NK-92 treated with Interleukin-12 subunit alpha and Interleukin-12 subunit beta, amount 100 ng/mL, for 24 hours (cell line): ENCODE measurements around the gene PLEKHG3.

Experiments
- DNase-seq: peaks from one replicate; lab custom pipeline; 2025; lab: John Stamatoyannopoulos, UW

The PLEKHG3 gene

DNA sequence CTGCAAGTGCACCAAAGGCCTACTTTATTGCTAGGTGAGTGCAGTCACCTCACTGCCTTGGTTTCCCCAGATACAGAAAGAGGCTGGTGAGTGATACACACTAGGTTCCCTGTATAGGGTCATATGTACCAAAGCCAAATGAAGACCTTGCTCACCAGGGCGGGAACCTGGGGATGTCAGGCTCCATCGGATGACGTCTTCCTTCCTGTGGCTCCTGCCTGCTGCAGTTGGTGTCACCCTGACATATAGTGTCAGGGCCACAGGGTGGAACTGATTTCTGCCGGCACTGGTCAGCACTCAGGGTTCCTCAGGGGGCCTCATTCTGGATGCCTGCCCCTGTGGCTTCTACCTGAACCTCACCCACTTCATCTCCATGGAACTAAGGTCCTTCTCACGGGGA lies 43.1 kb downstream of the PLEKHG3 start:
- no peak for DNase-seq

DNA sequence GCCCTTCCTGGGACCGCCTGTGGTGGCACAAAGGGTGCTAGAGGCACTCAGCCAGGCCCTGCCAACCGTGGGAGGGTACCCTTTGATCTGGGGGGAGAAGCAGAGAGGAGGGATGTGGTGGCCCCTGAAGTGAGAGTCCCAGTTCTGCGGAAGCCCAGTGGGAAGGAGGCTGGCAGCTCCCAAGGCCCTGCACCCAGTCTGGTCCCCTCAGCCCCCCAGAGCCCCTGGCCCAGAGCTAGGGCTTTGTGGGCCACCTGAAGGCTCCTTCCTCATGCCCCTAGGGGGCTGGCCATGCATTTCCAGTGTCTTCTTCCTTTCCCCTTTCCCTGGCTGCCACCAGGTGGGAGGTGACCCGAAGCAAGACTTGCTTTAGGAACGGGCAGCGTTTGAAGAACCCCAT lies 44.3 kb downstream of the PLEKHG3 start:
- DNase-seq: no peak

DNA sequence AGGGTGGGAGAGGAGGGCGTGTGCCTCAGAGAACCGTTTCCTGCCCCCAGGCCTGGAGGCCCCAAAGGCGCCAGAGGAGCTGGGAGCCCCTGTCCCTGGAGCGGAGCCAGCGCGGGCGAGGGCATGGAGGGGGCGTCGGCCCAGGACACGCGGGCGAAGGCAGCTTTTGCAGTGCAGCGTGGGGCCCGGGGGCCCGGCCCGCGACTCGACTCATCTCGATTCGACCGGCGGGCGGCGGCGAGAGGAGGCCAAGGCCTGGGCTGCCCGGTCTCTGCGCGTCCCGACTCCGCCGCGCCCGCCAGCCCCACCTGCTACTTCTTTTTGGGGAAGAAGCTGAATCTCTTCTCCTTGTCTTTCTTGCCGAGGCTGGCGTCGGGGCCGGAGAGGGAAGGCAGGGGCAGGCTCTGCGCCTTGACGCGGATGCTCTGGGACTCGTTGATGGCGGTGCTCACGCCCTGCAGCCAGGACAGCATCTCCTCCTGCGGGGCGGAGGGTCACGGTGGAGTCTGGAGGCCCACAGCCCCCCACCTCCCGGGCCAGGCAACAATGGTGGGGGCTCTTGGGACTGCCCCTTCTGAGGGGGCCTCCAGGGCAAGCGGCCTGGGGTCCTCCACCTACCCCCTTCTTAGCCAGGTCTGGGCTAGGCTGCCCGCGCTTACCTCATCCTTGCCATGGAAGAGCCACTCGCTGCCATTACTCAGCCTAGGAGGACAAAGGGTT lies 44.9 kb downstream of the PLEKHG3 start:
- no peak for DNase-seq

DNA sequence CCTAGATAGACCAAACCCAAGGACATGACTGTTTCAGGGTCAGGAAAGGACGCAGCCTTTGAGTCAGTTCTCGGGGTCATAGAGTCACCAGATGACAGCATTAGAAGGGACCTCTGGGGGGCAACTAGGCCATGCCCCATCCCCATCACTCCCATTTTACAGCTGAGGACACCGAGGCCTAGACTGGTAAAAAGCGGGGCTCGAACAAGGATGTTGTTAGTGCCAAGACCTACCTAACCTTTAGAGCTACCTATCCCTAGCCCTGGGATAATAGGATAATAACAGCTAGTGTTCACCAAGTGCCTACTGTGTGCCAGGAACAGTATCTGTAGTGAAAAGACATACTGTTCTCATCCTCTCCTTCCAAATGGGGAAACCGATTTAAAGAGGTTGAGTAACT lies 48.7 kb downstream of the PLEKHG3 start:
- no peak for DNase-seq

DNA sequence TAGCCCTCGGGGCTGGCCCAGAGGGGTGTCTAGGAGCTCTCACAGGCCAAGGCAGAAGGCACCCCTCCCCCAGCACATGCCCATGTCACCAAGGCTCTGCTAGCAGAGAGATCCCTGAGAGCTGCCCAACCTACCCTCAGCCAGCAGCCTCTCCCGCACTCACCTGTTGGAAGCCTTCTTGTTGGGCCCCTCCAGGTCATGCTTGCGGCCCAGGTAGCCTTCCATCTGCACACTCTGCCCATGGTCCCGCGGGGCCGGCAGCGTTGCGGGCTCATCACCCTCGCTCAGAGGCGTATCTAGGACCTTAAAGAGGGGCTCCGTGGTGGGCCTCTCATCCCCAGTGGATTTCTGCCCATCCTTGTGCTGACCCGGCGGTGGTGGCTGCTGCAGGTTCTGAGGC lies 49.1 kb downstream of the PLEKHG3 start:
- no peak for DNase-seq

DNA sequence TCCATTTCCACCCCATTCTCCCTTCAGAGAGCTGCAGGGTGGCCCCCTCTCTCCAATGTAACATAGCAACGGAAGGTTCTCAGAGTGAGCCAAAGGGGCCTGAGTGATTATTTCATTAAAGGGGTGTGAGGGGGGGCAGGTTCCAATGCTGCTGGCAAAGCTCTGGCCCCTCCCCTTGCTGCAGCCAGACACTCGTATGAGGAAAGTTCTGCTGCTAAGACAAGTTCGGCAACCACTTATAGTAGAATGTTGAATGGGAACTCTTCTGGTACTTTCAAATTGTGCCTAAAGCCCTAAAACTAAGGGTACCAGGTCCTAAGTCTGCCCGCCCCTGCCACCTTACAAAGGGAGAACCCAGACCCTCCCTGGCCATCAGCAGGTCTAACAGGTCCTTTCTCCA lies 49.8 kb downstream of the PLEKHG3 start:
- no peak for DNase-seq

DNA sequence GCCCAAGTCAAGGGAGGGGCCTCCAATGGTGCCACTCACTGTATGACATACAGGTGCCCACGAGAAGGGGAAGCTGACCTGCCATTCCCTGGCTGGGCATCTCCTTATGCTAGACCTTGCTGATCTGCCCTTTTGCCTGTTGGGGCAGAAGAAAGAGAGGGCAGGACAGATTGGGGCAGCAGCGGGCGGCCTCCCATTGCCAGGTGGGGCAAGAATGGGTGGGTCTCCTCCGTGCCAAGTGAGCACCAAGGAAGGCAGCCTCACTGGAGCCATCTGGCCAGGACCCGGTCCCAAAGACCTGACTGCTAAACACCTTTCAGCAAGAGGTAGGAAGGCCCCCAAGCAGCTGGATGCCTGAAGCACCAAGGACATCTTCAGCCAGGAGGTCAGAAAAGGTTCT lies 50.5 kb downstream of the PLEKHG3 start:
- DNase-seq: no peak

DNA sequence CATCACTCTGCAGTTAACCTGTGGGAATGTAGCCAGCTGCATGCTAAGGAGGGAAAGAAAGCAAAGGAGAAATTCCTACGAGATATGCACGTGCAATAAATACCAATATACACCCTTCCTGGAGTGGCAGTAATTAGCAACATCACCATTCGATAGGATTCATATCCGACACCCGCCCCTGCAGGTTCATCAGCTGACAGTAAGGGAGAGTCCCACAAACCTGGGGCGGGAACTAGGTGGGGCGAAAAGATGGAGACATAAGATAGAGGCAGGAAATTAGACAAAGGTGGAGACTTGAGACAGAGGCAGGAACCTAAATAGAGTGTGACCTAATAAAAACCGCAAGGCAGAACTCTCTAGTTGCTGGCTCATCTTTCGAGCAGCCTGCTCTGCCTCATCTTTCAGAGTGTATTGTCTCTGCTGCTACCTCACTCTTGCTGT lies 51.6 kb downstream of the PLEKHG3 start:
- no peak for DNase-seq

DNA sequence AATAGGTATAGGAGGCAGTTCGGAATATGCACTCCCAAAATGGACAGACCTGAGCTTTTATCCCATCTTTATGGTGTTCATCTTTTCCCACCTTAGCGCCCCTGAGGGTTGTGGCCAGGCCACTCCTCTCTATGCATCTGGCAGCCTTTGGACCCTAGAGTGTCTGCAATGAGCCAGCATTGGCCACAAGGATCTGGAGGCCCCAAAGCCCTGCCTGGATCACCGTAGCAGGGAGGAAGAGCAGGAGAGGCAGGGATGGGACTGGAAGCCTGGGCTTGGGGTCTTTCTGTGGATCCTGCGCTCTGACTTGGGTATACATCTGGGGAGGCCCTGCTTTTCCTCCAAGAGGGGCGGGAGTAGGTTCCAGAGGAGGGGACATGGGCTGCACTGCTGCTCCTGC lies 52.5 kb downstream of the PLEKHG3 start:
- DNase-seq: no peak

DNA sequence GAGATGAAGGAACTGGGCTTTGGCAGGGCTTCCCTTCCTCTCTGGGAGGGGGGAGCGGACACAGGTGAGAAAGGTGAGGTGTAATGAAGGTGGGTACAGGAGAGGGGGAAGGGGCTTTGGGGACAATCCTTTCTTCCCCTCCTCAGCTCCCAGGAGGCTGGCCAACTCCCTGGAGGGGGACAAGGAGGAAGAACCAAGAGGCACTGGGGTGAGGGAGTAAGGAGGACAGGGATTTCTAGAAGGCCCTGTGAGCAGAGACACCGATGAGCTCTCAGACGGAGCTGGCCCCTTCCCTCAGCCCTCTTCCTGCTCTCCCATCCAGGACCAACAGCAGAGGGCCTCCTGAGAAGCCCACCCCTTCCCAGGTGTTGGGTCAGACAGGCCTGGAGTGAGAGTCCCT lies 53.4 kb downstream of the PLEKHG3 start:
- no peak for DNase-seq

DNA sequence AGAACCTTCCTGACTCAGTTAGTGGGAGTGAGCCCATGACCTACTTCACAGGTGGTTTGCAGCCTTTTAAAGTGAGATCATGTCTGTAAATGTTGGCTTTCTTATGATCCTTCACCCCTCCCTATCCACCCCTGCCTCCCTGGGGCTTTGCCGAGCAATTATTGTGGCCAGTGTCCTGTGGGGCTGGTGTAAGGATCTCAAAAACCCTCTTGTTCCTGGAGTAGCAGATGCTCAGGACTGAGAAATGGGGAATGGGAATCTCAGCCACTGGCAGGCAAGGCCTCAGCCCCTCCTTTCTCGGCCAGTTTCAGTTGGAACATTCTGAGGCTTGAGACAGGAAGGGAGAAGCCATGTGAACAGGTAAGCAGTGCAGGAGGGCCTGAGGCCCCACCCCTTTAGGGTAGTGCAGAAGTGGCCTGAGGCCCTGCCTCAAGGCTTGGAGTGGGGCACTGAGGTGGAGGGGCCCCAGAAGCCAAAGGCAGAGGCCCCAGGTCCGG lies 53.8 kb downstream of the PLEKHG3 start:
- DNase-seq: no peak

DNA sequence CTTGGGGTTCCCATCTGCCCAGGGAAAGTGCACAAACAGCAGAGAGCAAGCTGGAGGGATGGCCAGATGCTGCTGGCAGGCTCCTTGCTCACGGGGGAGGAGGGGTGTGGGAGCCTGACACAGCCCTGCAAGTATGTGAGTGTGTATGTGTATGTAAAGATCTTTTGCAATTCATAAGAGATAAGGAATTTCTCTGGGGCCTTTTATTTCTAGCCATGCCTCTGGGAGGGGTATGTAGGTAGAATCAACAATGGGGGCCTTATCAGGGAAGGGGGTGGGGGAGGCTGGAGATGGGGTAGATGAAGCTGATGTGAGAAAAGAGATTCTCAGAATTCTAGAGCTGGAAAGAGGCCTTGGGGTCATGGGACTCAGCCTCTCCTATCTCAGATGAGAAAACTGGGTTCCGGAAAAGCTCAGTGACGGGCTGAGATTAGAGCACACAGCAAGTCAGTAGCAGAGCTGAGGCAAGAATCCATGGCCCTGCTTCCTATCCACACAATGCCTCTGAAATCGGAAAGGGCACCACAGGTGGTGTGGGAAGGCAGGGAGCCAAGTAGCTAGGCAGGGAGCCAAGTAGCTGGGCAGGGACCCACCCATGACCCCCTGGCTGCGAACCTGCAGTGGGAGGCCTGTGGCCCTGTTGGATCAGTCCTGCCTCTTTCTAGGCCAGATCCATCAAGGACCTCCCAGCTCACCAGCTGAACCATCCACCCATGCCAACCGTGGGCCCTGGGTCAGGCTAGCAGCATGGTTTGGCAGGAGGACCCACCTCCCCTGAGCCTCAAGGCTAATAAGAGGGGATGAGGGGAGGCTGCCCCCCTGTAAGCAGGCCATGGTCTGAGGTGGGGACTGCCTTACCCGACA lies 54.7 kb downstream of the PLEKHG3 start:
- no peak for DNase-seq

DNA sequence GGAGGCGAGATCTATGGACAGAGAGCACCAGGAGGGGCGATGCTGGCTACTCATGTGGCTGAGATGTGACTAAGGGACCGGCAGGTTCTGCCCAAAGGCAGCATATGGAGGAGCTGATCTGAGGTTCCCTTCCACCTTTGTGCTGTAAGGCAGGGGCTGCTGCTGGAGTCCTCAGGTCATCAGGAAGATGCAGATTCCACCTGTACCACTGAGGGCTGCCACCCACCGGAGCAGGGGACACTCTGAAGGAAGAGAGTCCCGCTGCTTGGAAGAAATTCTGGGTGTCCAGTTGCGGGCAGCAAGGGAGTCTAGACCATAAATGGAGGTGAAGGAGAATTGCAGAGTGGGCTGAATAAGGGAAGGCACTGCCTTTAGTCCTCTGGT lies 55.3 kb downstream of the PLEKHG3 start:
- DNase-seq: no peak

DNA sequence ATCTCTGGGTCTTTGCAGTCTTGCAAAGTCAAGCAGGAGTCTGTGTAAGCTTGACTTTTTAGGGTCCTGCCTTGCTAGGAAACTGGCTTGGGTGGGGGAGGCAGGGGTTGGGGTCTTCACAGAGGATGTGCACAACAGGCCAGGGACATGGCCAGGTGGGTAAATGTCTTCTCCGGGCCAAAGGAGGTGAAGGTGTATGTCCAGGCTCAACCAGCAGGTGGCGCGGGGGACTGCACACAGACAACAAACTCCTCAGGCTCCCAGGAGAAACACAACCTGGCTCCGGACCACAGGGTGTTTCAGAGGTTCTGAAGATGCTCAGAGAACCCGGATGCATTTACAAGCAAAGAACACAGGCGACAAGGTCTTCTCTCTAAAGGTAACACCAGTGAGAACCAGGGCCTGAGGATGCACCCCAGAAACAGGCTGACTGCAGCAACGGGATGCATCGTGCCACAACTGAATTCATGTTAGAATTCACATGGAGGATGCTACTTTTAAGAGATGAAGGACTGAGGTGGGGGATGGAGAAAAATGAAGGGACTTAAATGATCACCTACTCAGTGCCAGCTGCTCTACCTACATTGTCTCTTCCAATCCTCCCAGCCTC lies 56.0 kb downstream of the PLEKHG3 start:
- DNase-seq: peak; percentile 25

DNA sequence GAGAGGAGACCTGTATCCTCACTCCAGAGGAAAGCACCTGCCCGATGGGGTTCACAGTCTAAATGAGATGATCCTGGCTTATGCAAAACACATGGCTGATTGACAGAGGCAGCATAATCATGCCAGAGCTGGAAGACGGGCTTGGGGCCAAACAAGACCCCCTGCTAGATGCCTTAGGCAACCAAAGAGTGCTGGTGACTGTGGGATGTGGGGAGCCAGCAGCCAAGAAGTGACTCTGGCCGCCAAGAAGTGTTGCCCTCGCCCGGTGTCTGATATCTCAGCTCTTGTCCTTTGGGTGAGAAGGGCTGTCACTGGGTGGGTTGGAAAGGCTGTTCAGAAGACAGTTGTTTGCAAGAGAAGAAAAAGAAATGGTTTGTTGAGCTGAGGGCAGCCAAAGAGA lies 56.7 kb downstream of the PLEKHG3 start:
- no peak for DNase-seq

DNA sequence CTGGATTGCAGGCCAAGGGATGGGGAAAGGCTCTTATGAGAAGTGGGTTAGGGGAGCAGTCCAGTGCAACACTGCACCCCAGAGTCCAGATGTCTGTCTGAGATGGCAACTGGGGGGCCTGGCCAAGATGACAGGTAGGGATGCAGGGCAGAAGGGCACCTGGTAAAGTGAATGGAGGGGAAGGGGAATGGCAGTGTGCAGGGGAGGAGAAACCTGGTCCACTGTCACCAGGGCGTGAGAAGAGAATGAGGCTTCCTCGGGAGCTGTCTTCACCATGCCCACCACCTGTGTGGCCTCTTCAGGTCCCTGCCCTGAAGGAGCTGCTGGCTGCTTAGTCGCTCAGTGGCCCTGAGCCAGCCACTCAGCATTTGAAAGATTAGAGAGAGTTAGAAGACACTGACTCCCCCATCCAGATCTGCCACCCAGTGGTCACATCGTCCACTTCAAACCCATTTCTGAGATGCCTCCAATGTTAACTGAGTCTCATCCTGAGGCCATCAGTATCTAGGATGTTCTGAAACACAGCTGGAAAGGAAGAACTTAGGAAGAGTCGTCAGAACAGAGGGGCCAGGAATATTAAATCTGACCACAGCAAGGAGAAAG lies 57.3 kb downstream of the PLEKHG3 start:
- no peak for DNase-seq

DNA sequence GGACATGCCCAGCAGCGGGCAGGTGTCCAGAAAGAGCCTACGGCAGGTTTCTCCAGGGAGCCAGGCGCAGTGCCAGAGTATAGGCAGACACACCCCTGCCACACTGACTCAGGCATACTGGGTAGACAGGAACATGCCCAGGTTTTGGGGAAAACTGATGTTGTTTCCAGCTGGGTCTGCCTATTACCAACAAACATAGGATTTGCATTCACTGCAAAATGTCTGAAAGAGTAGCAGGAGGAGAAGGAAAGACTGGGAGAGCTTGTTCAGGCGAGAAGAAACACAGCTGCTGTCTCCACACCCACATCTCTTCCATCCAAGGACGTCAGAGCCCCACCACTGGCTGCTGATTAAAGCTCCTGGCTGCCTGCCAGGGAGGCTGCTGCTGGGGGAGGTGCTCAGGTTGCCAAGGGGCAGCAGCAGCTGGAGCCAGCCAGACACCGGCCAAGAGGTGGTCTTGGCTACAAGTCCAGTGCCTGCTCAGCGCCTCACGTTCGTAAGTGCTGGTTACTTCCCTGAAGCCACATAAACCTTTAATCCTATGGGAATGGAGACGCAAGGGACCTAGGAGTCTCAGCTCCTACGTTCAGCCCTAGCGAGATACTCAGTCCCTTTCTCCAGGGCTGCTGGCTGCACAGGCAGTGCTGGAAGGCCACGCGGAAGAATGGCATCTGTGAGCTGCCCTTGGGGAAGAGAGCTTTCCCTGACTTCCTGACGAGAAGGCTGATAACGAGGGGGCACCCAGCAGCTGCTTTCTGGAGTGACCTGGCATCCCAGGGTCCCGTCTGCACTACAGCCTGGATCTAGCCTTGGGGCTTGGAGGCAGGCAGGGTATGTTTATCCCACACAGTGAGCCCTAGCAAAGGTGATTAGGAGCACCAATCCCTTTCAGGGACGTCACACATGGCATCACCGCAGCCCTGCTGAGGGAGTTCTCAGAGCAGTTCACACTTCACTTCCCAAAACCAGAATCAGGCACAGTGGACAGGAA lies 58.1 kb downstream of the PLEKHG3 start:
- DNase-seq: no peak

DNA sequence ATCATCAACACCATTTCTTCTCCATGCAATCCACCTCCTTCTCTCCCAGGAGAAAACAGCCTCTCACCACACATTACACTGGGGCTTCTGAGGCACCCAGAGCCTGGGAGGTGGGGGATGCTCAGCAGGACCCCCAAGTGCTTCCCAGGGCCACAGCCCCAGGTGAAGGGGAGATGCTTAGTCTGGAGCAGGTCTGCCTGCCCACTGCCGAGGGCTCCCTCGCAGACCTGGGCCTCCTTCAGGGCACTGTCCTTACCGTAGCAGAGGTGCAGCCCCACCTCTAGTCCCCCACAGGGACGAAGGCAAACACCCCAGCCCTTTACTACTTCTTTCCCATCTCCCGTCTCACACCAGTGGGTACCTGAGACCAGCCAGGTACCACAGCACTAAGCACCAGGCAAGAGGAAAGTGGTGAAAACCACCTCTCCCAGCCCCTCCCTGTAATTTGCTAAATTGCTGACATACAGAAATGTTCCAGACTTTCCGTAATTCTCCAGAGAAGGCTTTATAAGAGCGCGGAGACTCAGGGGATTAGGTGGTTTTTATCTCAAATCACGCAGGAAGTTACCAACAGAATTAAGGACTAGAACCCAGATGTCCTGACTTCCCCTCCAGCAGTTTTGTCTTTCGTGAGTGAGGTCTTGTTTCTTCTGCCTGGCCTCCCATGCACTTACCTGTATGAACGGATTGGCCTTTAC lies 59.0 kb downstream of the PLEKHG3 start:
- no peak for DNase-seq

DNA sequence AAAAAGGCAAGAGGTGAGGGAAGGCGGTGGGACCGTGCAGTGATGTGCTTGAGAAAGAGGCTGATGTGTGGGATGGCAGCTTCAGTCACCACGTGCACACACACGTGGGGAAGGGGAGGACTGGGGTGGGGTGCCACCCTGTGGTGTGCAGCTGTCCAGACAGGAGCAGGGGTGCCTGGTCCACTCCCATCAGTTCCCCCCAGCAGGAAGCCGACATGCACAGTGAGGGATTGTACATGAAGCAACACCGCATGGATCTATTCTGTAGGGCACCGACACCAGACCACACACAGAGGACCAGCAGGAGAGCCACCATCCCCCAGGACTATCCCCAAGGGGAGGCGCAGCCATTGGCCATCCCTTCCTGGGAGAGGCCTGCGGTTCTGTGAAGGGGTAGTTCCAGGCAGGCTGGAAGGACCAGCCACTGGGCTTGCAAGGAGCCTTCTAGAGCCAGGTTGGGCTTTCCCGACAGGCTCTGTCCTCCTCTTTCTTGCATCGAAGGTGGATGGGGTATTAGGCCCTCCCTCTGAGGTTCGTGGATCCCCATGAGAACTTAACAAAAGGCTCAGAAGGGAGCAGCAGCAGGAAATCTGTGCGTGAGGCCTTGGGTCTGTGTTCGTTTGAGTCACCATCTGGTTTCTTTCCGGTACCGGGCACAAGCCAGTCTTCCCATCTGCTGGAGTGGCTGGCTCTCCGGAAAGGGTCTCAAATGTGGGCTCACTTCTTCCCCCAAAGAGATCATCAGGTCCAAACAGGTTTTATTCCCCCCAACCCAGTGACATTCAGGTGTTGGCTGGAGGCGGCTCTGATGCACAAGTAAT lies 59.8 kb downstream of the PLEKHG3 start:
- no peak for DNase-seq
